Uterus (tissue), 4 donors: Measurements from ENCODE around the gene MRGPRE. TPM values are rescaled to one million over a fixed set of nuclear protein-coding genes. Genes with fewer than 3 reads are reported as not detected.

Experiments used
- DNase-seq, 2 donors: peaks; one replicate each; pipeline ENCODE4 v3.0.0-alpha.2; 2019 to 2020
- H3K27ac ChIP-seq, 2 donors: fragments of 200-600 bp; sonication (generic); 1 replicate in 1 of 2; 2 replicates in 1 of 2; pipeline ENCODE4 v1.5.1; 2016 to 2018
- H3K27me3 ChIP-seq, 2 donors: fragments of 200-600 bp; sonication (generic); one replicate each; pipeline ENCODE4 v1.5.1; 2018 to 2019; ENCODE audit warnings: control low read depth in 1 of 2
- H3K36me3 ChIP-seq, 2 donors: fragments of 200-600 bp; sonication (generic); one replicate each; pipeline ENCODE4 v1.5.1; 2019; ENCODE audit warnings: control low read depth in 1 of 2
- H3K4me1 ChIP-seq, 2 donors: fragments of 200-600 bp; sonication (generic); one replicate each; pipeline ENCODE4 v1.5.1; 2018 to 2019; ENCODE audit warnings: control low read depth in 1 of 2
- H3K4me3 ChIP-seq, 2 donors: fragments of 200-600 bp; sonication (generic); 1 replicate in 1 of 2; 2 replicates in 1 of 2; pipeline ENCODE4 v1.5.1; 2018 to 2019; ENCODE audit warnings: mild to moderate bottlenecking in 1 of 2
- H3K9me3 ChIP-seq, 2 donors: fragments of 200-600 bp; sonication (generic); one replicate each; pipeline ENCODE4 v1.5.1; 2019; ENCODE audit warnings: control low read depth in 1 of 2
- CTCF ChIP-seq, 4 experiments: fragments of 200-600 bp in 2 of 4; fragments of 450-650 bp in 2 of 4; sonication (generic) in 2 of 4; IDR thresholded peaks; one replicate each; pipeline ENCODE4 v1.5.1; 2016 to 2019; ENCODE audit warnings: antibody characterized with exemption in 4 of 4, mild to moderate bottlenecking in 2 of 4, moderate library complexity in 1 of 4
- POLR2A ChIP-seq, 2 donors: fragments of 450-650 bp; IDR thresholded peaks; one replicate each; pipeline ENCODE4 v1.6.1; 2016; ENCODE audit warnings: antibody characterized with exemption in 2 of 2, mild to moderate bottlenecking in 1 of 2, moderate library complexity in 1 of 2
- intact Hi-C: fragments of 100-400 bp; cut with DNase I; formaldehyde crosslinking; loops from one replicate; pipeline ENCODE4 v1.15.1; 2023; ENCODE audit warnings: low total_unique reads
- total RNA-seq, 4 donors: library from RNA; depleted of rRNA in 3 of 4; stranded (reverse); fragments of >200 nt in 3 of 4; gene quantifications; one replicate each; pipeline versions ENCODE4 v1.1.0 to v1.2.4, GENCODE V29; 2014 to 2023
- donor health status: DM: yes; HTN: yes; CAD: no.

MRGPRE gene
- total RNA-seq, 4 donors from 2014 or later = 0.28 to 1.5 TPM; not detected in 2

GRCh38 chr11:3196161-3197043 is 35.8 kb downstream of the MRGPRE start:
- DNase-seq = no peak
- Histone ChIP-seq H3K27ac (no peak overlapping the region), H3K9me3 (no peaks in the 10 kb centered on the region), H3K4me1 (no peaks in the 10 kb centered on the region), H3K27me3 (no peaks in the 10 kb centered on the region), H3K36me3 (no peaks in the 10 kb centered on the region), H3K4me3 (no peak overlapping the region)
- intact Hi-C loops = no loop called here
- no peak for TF ChIP-seq CTCF (IDR thresholded peaks at IDR 0.05)
- no peak for TF ChIP-seq POLR2A (IDR thresholded peaks at IDR 0.05)

GRCh38 chr11:3195251-3196160 is 36.7 kb downstream of the MRGPRE start:
- H3K9me3 ChIP-seq = no peaks in the 10 kb centered on the region
- H3K27ac ChIP-seq = no peak overlapping the region
- DNase-seq = no peak
- TF ChIP-seq CTCF (IDR thresholded peaks at IDR 0.05) (peak in 3 of 4 experiments; percentile 20 to 28 (median 26)), POLR2A (IDR thresholded peaks at IDR 0.05) (no peak)
- H3K4me3 ChIP-seq = no peak overlapping the region
- intact Hi-C loops = no loop called here
- no peaks in the 10 kb centered on the region for H3K36me3 ChIP-seq
- H3K4me1 ChIP-seq = no peaks in the 10 kb centered on the region
- no peaks in the 10 kb centered on the region for H3K27me3 ChIP-seq

GRCh38 chr11:3194016-3194816 is 38.0 kb downstream of the MRGPRE start:
- no peak overlapping the region for H3K27ac ChIP-seq
- DNase-seq = no peak
- H3K9me3 ChIP-seq = no peaks in the 10 kb centered on the region
- H3K27me3 ChIP-seq = no peaks in the 10 kb centered on the region
- H3K36me3 ChIP-seq = no peaks in the 10 kb centered on the region
- H3K4me1 ChIP-seq = no peaks in the 10 kb centered on the region
- H3K4me3 ChIP-seq = no peak overlapping the region
- no peak for TF ChIP-seq POLR2A (IDR thresholded peaks at IDR 0.05)
- TF ChIP-seq CTCF (IDR thresholded peaks at IDR 0.05) = no peak
- intact Hi-C loops = no loop called here

GRCh38 chr11:3193373-3194015 is 38.7 kb downstream of the MRGPRE start:
- no peaks in the 10 kb centered on the region for H3K9me3 ChIP-seq
- H3K4me1 ChIP-seq = no peaks in the 10 kb centered on the region
- intact Hi-C loops = no loop called here
- H3K36me3 ChIP-seq = no peaks in the 10 kb centered on the region
- no peak overlapping the region for H3K4me3 ChIP-seq
- DNase-seq = no peak
- no peak for TF ChIP-seq POLR2A (IDR thresholded peaks at IDR 0.05)
- TF ChIP-seq CTCF (IDR thresholded peaks at IDR 0.05) = no peak
- no peaks in the 10 kb centered on the region for H3K27me3 ChIP-seq
- no peak overlapping the region for H3K27ac ChIP-seq
